IMR-90 (cell line): ENCODE data around the gene ZMYM4. TPM values are rescaled to one million over a fixed set of nuclear protein-coding genes. Genes with fewer than 3 reads are reported as not detected.
A peak's percentile ranks its signal among the peaks of the same experiment; 100 is the strongest.

Source experiments
- ATAC-seq: fragments of 200-7000 bp; cut with Tn5 transposase; 2 replicates; pipeline ENCODE4 v1.9.1; 2020; ENCODE audit warnings: low read depth, mild to moderate bottlenecking, moderate library complexity
- BruUV-seq: library from RNA; stranded (reverse); fragments of 400-500 nt; replicated peaks from 2 replicates; lab custom pipeline; 2021; lab: Mats Ljungman, UMichigan
- CTCF ChIA-PET: fragments of 300-600 bp; formaldehyde crosslinking; extraction: SDS; loops from one replicate; lab custom pipeline; 2021; ENCODE audit warnings: antibody characterized with exemption; lab: Yijun Ruan, JAX
- POLR2A ChIA-PET: fragments of 300-600 bp; sonication (Branson Sonifier 250); formaldehyde crosslinking; loops from one replicate; lab custom pipeline; 2022; ENCODE audit warnings: antibody characterized with exemption; ENCODE audit not compliant: unreplicated experiment; lab: Charles Lee
- DNase-seq: peaks from one replicate; pipeline ENCODE4 v3.0.0; 2013
- H2AFZ ChIP-seq: replicated peaks from 2 replicates; pipeline ENCODE3; 2013; ENCODE audit warnings: low read length, mild to moderate bottlenecking; ENCODE audit not compliant: poor library complexity
- H2AK5ac ChIP-seq: 2 replicates; pipeline ENCODE4 v1.6.1; 2013; ENCODE audit warnings: low read depth, low read length, inconsistent platforms
- H2AK9ac ChIP-seq: replicated peaks from 2 replicates; pipeline ENCODE3; 2013; ENCODE audit warnings: mild to moderate bottlenecking, low read depth, low read length, moderate library complexity; ENCODE audit not compliant: poor library complexity
- H2BK120ac ChIP-seq: 2 replicates; pipeline ENCODE4 v1.6.1; 2013; ENCODE audit warnings: low read depth, low read length, inconsistent platforms
- H2BK15ac ChIP-seq: 3 replicates; pipeline ENCODE4 v1.6.1; 2013; ENCODE audit warnings: low read depth, low read length, inconsistent platforms
- H2BK20ac ChIP-seq: 2 replicates; pipeline ENCODE4 v1.6.1; 2013; ENCODE audit warnings: low read depth, mild to moderate bottlenecking, inconsistent platforms, low read length, moderate library complexity
- H2BK5ac ChIP-seq: 2 replicates; pipeline ENCODE4 v1.6.1; 2013; ENCODE audit warnings: mild to moderate bottlenecking, low read depth, low read length, inconsistent platforms; ENCODE audit not compliant: poor library complexity, severe bottlenecking
- H3K14ac ChIP-seq: replicated peaks from 2 replicates; pipeline ENCODE4 v1.6.1; 2013; ENCODE audit warnings: low read depth, low read length, inconsistent platforms
- H3K18ac ChIP-seq: 2 replicates; pipeline ENCODE4 v1.6.1; 2013; ENCODE audit warnings: low read depth, low read length, control low read depth
- H3K23ac ChIP-seq: 2 replicates; pipeline ENCODE4 v1.6.1; 2013; ENCODE audit warnings: low read depth, low read length, inconsistent platforms
- H3K27ac ChIP-seq: 2 replicates; pipeline ENCODE4 v1.5.1; 2013; ENCODE audit warnings: mild to moderate bottlenecking, control low read depth, low read length; ENCODE audit not compliant: insufficient read depth
- H3K27me3 ChIP-seq: 2 replicates; pipeline ENCODE4 v1.6.1; 2013; ENCODE audit warnings: low read length; ENCODE audit not compliant: control insufficient read depth, insufficient read depth
- H3K36me3 ChIP-seq: 2 replicates; pipeline ENCODE4 v1.6.1; 2013; ENCODE audit warnings: low read length, mixed read lengths; ENCODE audit not compliant: control insufficient read depth, insufficient read depth
- H3K4ac ChIP-seq: 2 replicates; pipeline ENCODE4 v1.6.1; 2013; ENCODE audit warnings: low read depth, low read length, inconsistent platforms
- H3K4me1 ChIP-seq: 2 replicates; pipeline ENCODE4 v1.6.1; 2013; ENCODE audit warnings: low read length, mixed read lengths; ENCODE audit not compliant: control insufficient read depth, insufficient read depth
- H3K4me2 ChIP-seq: 2 replicates; pipeline ENCODE4 v1.6.1; 2013; ENCODE audit warnings: low read depth, mild to moderate bottlenecking, control low read depth, low read length, moderate library complexity
- H3K4me3 ChIP-seq: 2 replicates; pipeline ENCODE4 v1.5.1; 2013; ENCODE audit warnings: low read depth, mild to moderate bottlenecking, control low read depth, low read length, moderate library complexity; ENCODE audit not compliant: insufficient read depth
- H3K56ac ChIP-seq: 2 replicates; pipeline ENCODE4 v1.6.1; 2013; ENCODE audit warnings: low read length, inconsistent platforms; ENCODE audit not compliant: insufficient read depth; ENCODE audit errors: extremely low read depth
- H3K79me1 ChIP-seq, 2 experiments: 2 replicates each; pipeline ENCODE4 v1.6.1; 2013; ENCODE audit warnings: low read length in 2 of 2, inconsistent platforms in 1 of 2, low read depth in 1 of 2
- H3K9ac ChIP-seq: 2 replicates; pipeline ENCODE4 v1.6.1; 2013; ENCODE audit warnings: low read depth, low read length, control low read depth
- H3K9me1 ChIP-seq: 2 replicates; pipeline ENCODE4 v1.6.1; 2013; ENCODE audit warnings: low read length, inconsistent platforms; ENCODE audit not compliant: insufficient read depth
- H3K9me3 ChIP-seq: 2 replicates; pipeline ENCODE4 v1.6.1; 2013; ENCODE audit warnings: low read length; ENCODE audit not compliant: control insufficient read depth, insufficient read depth
- H4K20me1 ChIP-seq: 2 replicates; pipeline ENCODE4 v1.6.1; 2013; ENCODE audit warnings: low read length, inconsistent platforms; ENCODE audit not compliant: insufficient read depth
- H4K5ac ChIP-seq: 2 replicates; pipeline ENCODE4 v1.6.1; 2013; ENCODE audit warnings: mild to moderate bottlenecking, low read depth, low read length, control low read depth
- H4K8ac ChIP-seq, 2 experiments: 2 replicates each; pipeline ENCODE4 v1.6.1; 2013; ENCODE audit warnings: low read depth in 2 of 2, low read length in 2 of 2, control low read depth in 1 of 2, inconsistent platforms in 1 of 2
- H4K91ac ChIP-seq: 2 replicates; pipeline ENCODE4 v1.6.1; 2013; ENCODE audit warnings: low read depth, low read length, inconsistent platforms; ENCODE audit not compliant: insufficient read depth
- CEBPB ChIP-seq: IDR thresholded peaks from 2 replicates; pipeline ENCODE4 v1.6.1; 2012; ENCODE audit warnings: low read depth, low read length, improper control_type of control experiment
- CHD1 ChIP-seq: IDR thresholded peaks from 2 replicates; pipeline ENCODE4 v1.6.1; 2012; ENCODE audit warnings: low read depth, low read length, improper control_type of control experiment
- SMC3 ChIP-seq: fragments of 150-350 bp; IDR thresholded peaks from 2 replicates; pipeline ENCODE4 v1.6.1; 2016; ENCODE audit warnings: low read depth, mild to moderate bottlenecking, antibody characterized with exemption, low read length, moderate library complexity
- WGBS, 2 experiments: methylation state at CpG; one replicate each; pipeline versions ENCODE4 v1.1.5 to v1.1.7; 2013; ENCODE audit warnings: missing lambda C conversion rate in 2 of 2; ENCODE audit not compliant: insufficient read length in 1 of 2; ENCODE audit errors: extremely low coverage in 2 of 2; 5-methylcytosine and 5-hydroxymethylcytosine counted together
- dilution Hi-C: fragments of 300-500 bp; cut with HindIII; formaldehyde crosslinking; loops from one replicate; pipeline ENCODE4 v1.14.3; 2018; ENCODE audit warnings: low sequenced_read_pairs; ENCODE audit not compliant: unreplicated experiment
- in situ Hi-C: fragments of 300-500 bp; cut with MboI; formaldehyde crosslinking; loops from 3 replicates; pipeline ENCODE4 v1.14.3; 2019; ENCODE audit warnings: low sequenced_read_pairs, inconsistent platforms, mixed read lengths
- intact Hi-C: fragments of 100-400 bp; cut with micrococcal nuclease; formaldehyde crosslinking; loops from 2 replicates; pipeline ENCODE4 v1.10.0; 2022
- polyA plus RNA-seq, 3 experiments: library from polyadenylated mRNA; depleted of rRNA; stranded (reverse); fragments of >200 nt; gene quantifications; 2 replicates each; pipeline ENCODE4 v1.2.3, GENCODE V29; 2012; ENCODE audit warnings: low replicate concordance in 1 of 3
- total RNA-seq: library from RNA; depleted of rRNA; stranded (reverse); fragments of >200 nt; gene quantifications from 2 replicates; pipeline ENCODE4 v1.2.3, GENCODE V29; 2012

Gene ZMYM4
- total and polyA plus RNA-seq, 2 of the 4 experiments (the other 2 are of a cell fraction): 14.7 to 53.8 TPM

- Histone ChIP-seq H2BK15ac (no peak overlapping the region), H4K8ac (no peak overlapping the region), H3K14ac (no peak overlapping the region), H2AFZ (no peak overlapping the region), H3K79me1 (peaks cover 22 to 48% of the 10 kb centered on the region in 2 experiments), H3K9ac (no peak overlapping the region), H3K9me1 (peaks cover 3% of the 10 kb centered on the region; the same call in 1 of the 2 replicates), H3K9me3 (no peaks in the 10 kb centered on the region; the same call in 1 of the 2 replicates), H3K27me3 (no peaks in the 10 kb centered on the region), H4K5ac (no peak overlapping the region), H2AK9ac (no peak overlapping the region), H2AK5ac (no peak overlapping the region), H3K27ac (no peak overlapping the region), H3K18ac (no peak overlapping the region), H2BK5ac (no peak overlapping the region), H3K56ac (no peak overlapping the region), H3K4ac (no peak overlapping the region), H3K23ac (no peak overlapping the region), H3K36me3 (no peaks in the 10 kb centered on the region), H4K91ac (no peak overlapping the region), H3K4me3 (no peak overlapping the region), H2BK120ac (no peak overlapping the region), H4K20me1 (peaks cover 17% of the 10 kb centered on the region), H3K4me1 (no peaks in the 10 kb centered on the region), H2BK20ac (no peak overlapping the region), H3K4me2 (no peak overlapping the region)
- POLR2A ChIA-PET: no interaction called here
- dilution Hi-C loops (no loop called here), in situ Hi-C loops (no loop called here), intact Hi-C loops (loop anchor here (5.0 kb wide), 1 partner anchor 128 kb away; no protein-coding TSS in a partner anchor)
- peak; percentile 40 for DNase-seq
- WGBS, 2 experiments: no CpG with 5 or more reads among the region's 13 CpGs
- CTCF ChIA-PET: no interaction called here
- no TSS peak for BruUV-seq
- TF ChIP-seq CEBPB: peak; percentile 90
- no peak for TF ChIP-seq SMC3
- TF ChIP-seq CHD1: no peak
- ATAC-seq: no peak
Measured at GRCh38 chr1:35345439-35345981, 77.0 kb downstream of the ZMYM4 start.
